Common myeloid progenitor, CD34-positive (primary cell): ENCODE results near the gene ADAMTS17.

ENCODE experiments used
- CTCF ChIA-PET: fragments of 350-600 bp; sonication (Branson Sonifier 250); formaldehyde crosslinking; loops from one replicate; lab custom pipeline; 2021; ENCODE audit warnings: antibody characterized with exemption; lab: Charles Lee
- POLR2A ChIA-PET: fragments of 350-600 bp; sonication (Branson Sonifier 250); formaldehyde crosslinking; loops from one replicate; lab custom pipeline; 2021; ENCODE audit warnings: antibody characterized with exemption; lab: Charles Lee
- DNase-seq, 3 donors: peaks; one replicate each; pipeline versions ENCODE4 v3.0.0 to v3.0.0-alpha.2; 2013
- H3K27ac ChIP-seq, 2 experiments: 1 replicate in 1 of 2; 2 replicates in 1 of 2; pipeline ENCODE4 v1.7.0; 2013; ENCODE audit warnings: inconsistent platforms in 2 of 2, low read length in 2 of 2, mild to moderate bottlenecking in 2 of 2, low read depth in 1 of 2, moderate library complexity in 1 of 2; ENCODE audit not compliant: severe bottlenecking in 2 of 2, insufficient read depth in 1 of 2, poor library complexity in 1 of 2
- H3K27me3 ChIP-seq, 5 experiments: replicated peaks in 2 of 5; 1 replicate in 3 of 5; 2 replicates in 2 of 5; pipeline versions ENCODE4 v1.6.1 to v1.7.0; 2013; ENCODE audit warnings: low read length in 4 of 5, mild to moderate bottlenecking in 2 of 5, moderate library complexity in 2 of 5, inconsistent platforms in 1 of 5; ENCODE audit not compliant: insufficient read depth in 5 of 5, control insufficient read depth in 4 of 5
- H3K36me3 ChIP-seq, 4 experiments: 1 replicate in 2 of 4; 2 replicates in 2 of 4; pipeline versions ENCODE4 v1.6.1 to v1.7.0; 2013; ENCODE audit warnings: low read length in 3 of 4, control low read depth in 1 of 4, mild to moderate bottlenecking in 1 of 4; ENCODE audit not compliant: control insufficient read depth in 4 of 4, insufficient read depth in 4 of 4
- H3K4me1 ChIP-seq, 4 experiments: 1 replicate in 3 of 4; 2 replicates in 1 of 4; pipeline versions ENCODE4 v1.6.1 to v1.7.1; 2013; ENCODE audit warnings: low read length in 3 of 4, mild to moderate bottlenecking in 3 of 4, control low read depth in 1 of 4, inconsistent platforms in 1 of 4, moderate library complexity in 1 of 4; ENCODE audit not compliant: control insufficient read depth in 4 of 4, insufficient read depth in 4 of 4; ENCODE audit errors: control extremely low read depth in 1 of 4
- H3K4me3 ChIP-seq, 7 experiments: 1 replicate in 4 of 7; 2 replicates in 3 of 7; pipeline versions ENCODE4 v1.5.1 to v1.7.0; 2013; ENCODE audit warnings: mild to moderate bottlenecking in 7 of 7, low read length in 6 of 7, moderate library complexity in 6 of 7, inconsistent platforms in 2 of 7, low read depth in 2 of 7, control low read depth in 1 of 7; ENCODE audit not compliant: insufficient read depth in 4 of 7, control insufficient read depth in 1 of 7; ENCODE audit errors: extremely low read depth in 1 of 7
- H3K9me3 ChIP-seq, 5 experiments: 1 replicate in 4 of 5; 2 replicates in 1 of 5; pipeline versions ENCODE4 v1.6.1 to v1.7.1; 2013; ENCODE audit warnings: low read length in 4 of 5, mild to moderate bottlenecking in 2 of 5, inconsistent platforms in 1 of 5, low read depth in 1 of 5, moderate library complexity in 1 of 5; ENCODE audit not compliant: control insufficient read depth in 4 of 5, insufficient read depth in 2 of 5; ENCODE audit errors: control extremely low read depth in 1 of 5
- WGBS: methylation state at CpG from one replicate; pipeline ENCODE4 v1.1.5; 2013; ENCODE audit not compliant: insufficient coverage; 5-methylcytosine and 5-hydroxymethylcytosine counted together

Gene ADAMTS17

DNA sequence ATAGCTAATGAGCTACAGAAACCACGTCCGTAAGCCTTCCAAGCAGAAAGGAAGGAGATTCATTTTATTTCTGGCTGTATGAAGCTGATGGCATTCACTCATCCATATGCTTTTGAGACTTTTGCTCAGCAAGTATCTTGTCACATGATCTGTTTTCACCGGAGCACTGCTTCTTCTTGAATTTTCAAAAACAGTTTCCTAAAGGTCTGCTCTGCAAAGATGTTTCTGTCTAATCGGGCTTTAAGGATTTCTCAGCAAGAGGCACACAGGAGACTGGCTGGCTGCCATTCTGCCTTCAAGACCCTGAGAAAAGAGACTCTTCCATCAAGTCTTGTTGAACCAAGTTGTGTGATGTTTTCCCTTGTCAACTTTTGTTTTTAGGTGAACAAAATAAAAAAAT lies 319.0 kb downstream of the ADAMTS17 start:
- H3K4me3 ChIP-seq, result no peak overlapping the region
- H3K9me3 ChIP-seq, result peaks cover 0 to 8% (median 2%) of the 10 kb centered on the region in 5 experiments
- no peak for DNase-seq
- H3K4me1 ChIP-seq, result no peaks in the 10 kb centered on the region
- WGBS, result 97% methylated on average over 2 of the region's 4 CpGs
- POLR2A ChIA-PET, result no interaction called here
- CTCF ChIA-PET, result no interaction called here
- no peaks in the 10 kb centered on the region for H3K36me3 ChIP-seq
- H3K27ac ChIP-seq, result no peak overlapping the region
- H3K27me3 ChIP-seq, result no peaks in the 10 kb centered on the region

GRCh38 chr15:100022391-100022790 lies 319.4 kb downstream of the ADAMTS17 start:
- no peak for DNase-seq
- H3K36me3 ChIP-seq, result no peaks in the 10 kb centered on the region
- no peaks in the 10 kb centered on the region for H3K4me1 ChIP-seq
- no peak overlapping the region for H3K4me3 ChIP-seq
- no peak overlapping the region for H3K27ac ChIP-seq
- ChIA-PET POLR2A (no interaction called here), CTCF (no interaction called here)
- 100% methylated on average over 4 of the region's 5 CpGs for WGBS
- no peaks in the 10 kb centered on the region for H3K27me3 ChIP-seq
- H3K9me3 ChIP-seq, result peaks cover 0 to 4% (median 1%) of the 10 kb centered on the region in 5 experiments

GRCh38 chr15:100021653-100022052 lies 320.1 kb downstream of the ADAMTS17 start:
- Histone ChIP-seq H3K27me3 (no peaks in the 10 kb centered on the region), H3K9me3 (peaks cover 0 to 6% (median under 1%) of the 10 kb centered on the region in 5 experiments), H3K4me3 (no peak overlapping the region), H3K36me3 (no peaks in the 10 kb centered on the region), H3K27ac (no peak overlapping the region), H3K4me1 (no peaks in the 10 kb centered on the region)
- CTCF ChIA-PET, result no interaction called here
- POLR2A ChIA-PET, result no interaction called here
- 87% methylated on average over 6 of the region's 6 CpGs for WGBS
- no peak for DNase-seq

- ChIA-PET POLR2A (no interaction called here), CTCF (no interaction called here)
- Histone ChIP-seq H3K27me3 (no peaks in the 10 kb centered on the region), H3K4me1 (no peaks in the 10 kb centered on the region), H3K27ac (no peak overlapping the region), H3K36me3 (no peaks in the 10 kb centered on the region), H3K9me3 (peaks cover 0 to 3% (median 0%) of the 10 kb centered on the region in 5 experiments), H3K4me3 (no peak overlapping the region)
- DNase-seq, result no peak
- WGBS, result 89% methylated on average over 6 of the region's 6 CpGs
Observed at GRCh38 chr15:100020614-100021013, 321.2 kb downstream of the ADAMTS17 start.

GRCh38 chr15:100020189-100020588 lies 321.6 kb downstream of the ADAMTS17 start:
- 89% methylated on average over 6 of the region's 6 CpGs for WGBS
- Histone ChIP-seq H3K27ac (no peak overlapping the region), H3K27me3 (no peaks in the 10 kb centered on the region), H3K9me3 (peaks cover 0 to 3% (median 0%) of the 10 kb centered on the region in 5 experiments), H3K4me3 (no peak overlapping the region), H3K4me1 (no peaks in the 10 kb centered on the region), H3K36me3 (no peaks in the 10 kb centered on the region)
- ChIA-PET POLR2A (no interaction called here), CTCF (no interaction called here)
- DNase-seq, result no peak

GRCh38 chr15:100019601-100020000 lies 322.2 kb downstream of the ADAMTS17 start:
- WGBS, result 96% methylated on average over 5 of the region's 6 CpGs
- Histone ChIP-seq H3K4me1 (no peaks in the 10 kb centered on the region), H3K27ac (no peak overlapping the region), H3K36me3 (no peaks in the 10 kb centered on the region), H3K4me3 (no peak overlapping the region), H3K9me3 (peaks cover 0 to 3% (median 0%) of the 10 kb centered on the region in 5 experiments), H3K27me3 (no peaks in the 10 kb centered on the region)
- CTCF ChIA-PET, result interaction anchor here (1.6 kb wide), 1 partner anchor 11 kb away, joined by 3 read pairs; no protein-coding TSS in a partner anchor
- DNase-seq, result no peak
- POLR2A ChIA-PET, result no interaction called here

GRCh38 chr15:100018191-100018590 lies 323.6 kb downstream of the ADAMTS17 start:
- H3K4me1 ChIP-seq, result no peaks in the 10 kb centered on the region
- H3K4me3 ChIP-seq, result no peak overlapping the region
- H3K27me3 ChIP-seq, result no peaks in the 10 kb centered on the region
- H3K36me3 ChIP-seq, result no peaks in the 10 kb centered on the region
- no peak overlapping the region for H3K27ac ChIP-seq
- H3K9me3 ChIP-seq, result peaks cover 0 to 3% (median 0%) of the 10 kb centered on the region in 5 experiments
- 100% methylated on average over 1 of the region's 4 CpGs for WGBS
- ChIA-PET POLR2A (no interaction called here), CTCF (interaction anchor here (0.6 to 1.6 kb wide), 2 partner anchors 12 to 107 kb away, joined by 3 read pairs; no protein-coding TSS in a partner anchor)
- no peak for DNase-seq
